ENCODE results near the gene UBALD2. TPM values are rescaled to one million over a fixed set of nuclear protein-coding genes. Genes with fewer than 3 reads are reported as not detected.

The UBALD2 gene
- polyA plus RNA-seq, 1 donor from 2014 or later, result 7.5 TPM

GRCh38 chr17:76248013-76248782 is 16.9 kb upstream of the UBALD2 start:
- Histone ChIP-seq H3K27me3 (ENCODE audit: insufficient read depth, low read depth, low read length) (no peaks in the 10 kb centered on the region), H3K9me2 (ENCODE audit: insufficient read depth, low read length) (no peaks in the 10 kb centered on the region), H3K27ac (ENCODE audit: low read length) (no peak overlapping the region), H3K9me3 (ENCODE audit: low read length) (no peaks in the 10 kb centered on the region), H3K36me3 (ENCODE audit: insufficient read depth, low read length) (no peaks in the 10 kb centered on the region), H3K4me3 (ENCODE audit: low read length) (no peak overlapping the region), H2AFZ (ENCODE audit: low read depth, low read length) (no peak overlapping the region), H3K4me2 (ENCODE audit: low read length) (no peak overlapping the region), H3F3A (ENCODE audit: insufficient read depth, low read length, poor library complexity, severe bottlenecking) (no peaks in the 10 kb centered on the region), H4K20me1 (ENCODE audit: insufficient read depth) (no peaks in the 10 kb centered on the region), H3K9ac (ENCODE audit: low read length) (no peak overlapping the region), H3K79me2 (replicated peaks; ENCODE audit: insufficient read depth, low read length) (no peaks in the 10 kb centered on the region)
- TF ChIP-seq MXI1 (conservative IDR thresholded peaks at IDR 0.05; ENCODE audit: poor library complexity, severe bottlenecking) (no peak), CTCF (IDR thresholded peaks at IDR 0.05; ENCODE audit: poor library complexity, severe bottlenecking) (peak; percentile 42)

DNA sequence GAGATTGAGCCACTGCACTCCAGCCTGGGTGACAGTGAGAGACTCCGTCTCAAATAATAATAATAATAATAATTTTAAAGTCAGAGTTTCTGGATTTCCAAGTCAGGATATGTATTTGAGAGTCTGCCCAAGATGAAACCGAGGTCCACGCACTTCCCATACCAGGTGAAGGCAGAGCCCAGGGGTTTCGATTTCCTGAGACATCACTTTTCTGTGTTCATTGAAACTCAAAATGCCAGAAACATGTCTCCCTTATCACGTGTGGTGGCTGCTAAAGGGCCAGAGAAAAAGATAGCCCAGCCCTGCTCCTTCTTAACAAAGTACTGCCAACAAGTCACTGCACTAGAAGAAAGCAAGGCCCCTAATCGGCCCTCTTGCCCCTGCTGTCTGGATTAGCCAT is 15.0 kb upstream of the UBALD2 start:
- TF ChIP-seq EP300 (conservative IDR thresholded peaks at IDR 0.05; ENCODE audit: poor library complexity, severe bottlenecking), result no peak
- TF ChIP-seq EZH2 (IDR thresholded peaks at IDR 0.05; ENCODE audit: borderline replicate concordance, insufficient read depth, low read length, poor library complexity, severe bottlenecking), result no peak
- no peak for TF ChIP-seq MXI1 (conservative IDR thresholded peaks at IDR 0.05; ENCODE audit: poor library complexity, severe bottlenecking)
- TF ChIP-seq POLR2AphosphoS5 (IDR thresholded peaks at IDR 0.05), result no peak
- TF ChIP-seq, protein P1, sequence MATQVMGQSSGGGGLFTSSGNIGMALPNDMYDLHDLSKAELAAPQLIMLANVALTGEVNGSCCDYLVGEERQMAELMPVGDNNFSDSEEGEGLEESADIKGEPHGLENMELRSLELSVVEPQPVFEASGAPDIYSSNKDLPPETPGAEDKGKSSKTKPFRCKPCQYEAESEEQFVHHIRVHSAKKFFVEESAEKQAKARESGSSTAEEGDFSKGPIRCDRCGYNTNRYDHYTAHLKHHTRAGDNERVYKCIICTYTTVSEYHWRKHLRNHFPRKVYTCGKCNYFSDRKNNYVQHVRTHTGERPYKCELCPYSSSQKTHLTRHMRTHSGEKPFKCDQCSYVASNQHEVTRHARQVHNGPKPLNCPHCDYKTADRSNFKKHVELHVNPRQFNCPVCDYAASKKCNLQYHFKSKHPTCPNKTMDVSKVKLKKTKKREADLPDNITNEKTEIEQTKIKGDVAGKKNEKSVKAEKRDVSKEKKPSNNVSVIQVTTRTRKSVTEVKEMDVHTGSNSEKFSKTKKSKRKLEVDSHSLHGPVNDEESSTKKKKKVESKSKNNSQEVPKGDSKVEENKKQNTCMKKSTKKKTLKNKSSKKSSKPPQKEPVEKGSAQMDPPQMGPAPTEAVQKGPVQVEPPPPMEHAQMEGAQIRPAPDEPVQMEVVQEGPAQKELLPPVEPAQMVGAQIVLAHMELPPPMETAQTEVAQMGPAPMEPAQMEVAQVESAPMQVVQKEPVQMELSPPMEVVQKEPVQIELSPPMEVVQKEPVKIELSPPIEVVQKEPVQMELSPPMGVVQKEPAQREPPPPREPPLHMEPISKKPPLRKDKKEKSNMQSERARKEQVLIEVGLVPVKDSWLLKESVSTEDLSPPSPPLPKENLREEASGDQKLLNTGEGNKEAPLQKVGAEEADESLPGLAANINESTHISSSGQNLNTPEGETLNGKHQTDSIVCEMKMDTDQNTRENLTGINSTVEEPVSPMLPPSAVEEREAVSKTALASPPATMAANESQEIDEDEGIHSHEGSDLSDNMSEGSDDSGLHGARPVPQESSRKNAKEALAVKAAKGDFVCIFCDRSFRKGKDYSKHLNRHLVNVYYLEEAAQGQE (IDR thresholded peaks at IDR 0.05; ENCODE audit: borderline replicate concordance), result no peak
- no peak for TF ChIP-seq RAD21 (conservative IDR thresholded peaks at IDR 0.05)
- TF ChIP-seq TAF1 (IDR thresholded peaks at IDR 0.05; ENCODE audit: low read depth), result no peak
- no peak for TF ChIP-seq SMC3 (conservative IDR thresholded peaks at IDR 0.05; ENCODE audit: poor library complexity)
- no peak for TF ChIP-seq CTCF (IDR thresholded peaks at IDR 0.05; ENCODE audit: poor library complexity, severe bottlenecking)
- H3K9me2 ChIP-seq (ENCODE audit: insufficient read depth, low read length), result no peaks in the 10 kb centered on the region
- H3K9ac ChIP-seq (ENCODE audit: low read length), result no peak overlapping the region

More for the DNA sequence above, 15.0 kb upstream of the UBALD2 start:
- Histone ChIP-seq H2AFZ (ENCODE audit: low read depth, low read length) (no peak overlapping the region), H3K4me3 (ENCODE audit: low read length) (no peak overlapping the region), H3K36me3 (ENCODE audit: insufficient read depth, low read length) (no peaks in the 10 kb centered on the region), H3K9me3 (ENCODE audit: low read length) (no peaks in the 10 kb centered on the region), H3K4me2 (ENCODE audit: low read length) (no peak overlapping the region), H3K79me2 (replicated peaks; ENCODE audit: insufficient read depth, low read length) (no peaks in the 10 kb centered on the region), H4K20me1 (ENCODE audit: insufficient read depth) (no peaks in the 10 kb centered on the region), H3F3A (ENCODE audit: insufficient read depth, low read length, poor library complexity, severe bottlenecking) (no peaks in the 10 kb centered on the region), H3K27me3 (ENCODE audit: insufficient read depth, low read depth, low read length) (no peaks in the 10 kb centered on the region), H3K27ac (ENCODE audit: low read length) (no peak overlapping the region)
